SIG-M5 treated with dmso at 0.1 percent for 504 hours (cell line): ENCODE results near the gene GPR37L1.
"Not testable (repeated sequence)": the region's sequence is repeated elsewhere in the genome, so short reads cannot be mapped to it uniquely, and the experiment has no call there.

Source experiments
- DNase-seq: peaks from one replicate; lab custom pipeline; 2025; ENCODE audit not compliant: unreplicated experiment; lab: John Stamatoyannopoulos, UW

Gene GPR37L1

GRCh38 chr1:202167054-202167453, 44.3 kb downstream of the GPR37L1 start:
- DNase-seq, result not testable (repeated sequence)

- no peak for DNase-seq
Observed at GRCh38 chr1:202167708-202168415, 45.1 kb downstream of the GPR37L1 start.

- DNase-seq, result no peak
Observed at GRCh38 chr1:202168861-202169260, 46.1 kb downstream of the GPR37L1 start.

- DNase-seq, result no peak
Observed at GRCh38 chr1:202170726-202171125, 48.0 kb downstream of the GPR37L1 start.

- DNase-seq, result no peak
Observed at GRCh38 chr1:202171292-202172014, 48.7 kb downstream of the GPR37L1 start.

- DNase-seq, result peak; percentile 46
Observed at GRCh38 chr1:202172015-202172355, 49.3 kb downstream of the GPR37L1 start.

GRCh38 chr1:202173993-202174392, 51.3 kb downstream of the GPR37L1 start:
- no peak for DNase-seq

GRCh38 chr1:202176949-202177927, 54.5 kb downstream of the GPR37L1 start:
- no peak for DNase-seq

GRCh38 chr1:202179828-202180750, 57.4 kb downstream of the GPR37L1 start:
- DNase-seq, result no peak

GRCh38 chr1:202180751-202181139, 58.0 kb downstream of the GPR37L1 start:
- not testable (repeated sequence) for DNase-seq

GRCh38 chr1:202181586-202181985, 58.9 kb downstream of the GPR37L1 start:
- no peak for DNase-seq

- no peak for DNase-seq
Observed at GRCh38 chr1:202182040-202182877, 59.5 kb downstream of the GPR37L1 start.
